Cardiac fibroblast (primary cell): ENCODE results near the gene ANKS6.
A peak's percentile ranks its signal among the peaks of the same experiment; 100 is the strongest.

Source experiments
- DNase-seq, 2 donors: peaks; one replicate each; pipeline versions ENCODE4 v3.0.0 to v3.0.0-alpha.2; 2010; ENCODE audit warnings: low read depth in 2 of 2
- H3K4me3 ChIP-seq, 2 donors: replicated peaks in 1 of 2; 1 replicate in 1 of 2; 2 replicates in 1 of 2; pipeline ENCODE4 v1.5.1; 2011; ENCODE audit warnings: low read depth in 2 of 2, low read length in 2 of 2, mild to moderate bottlenecking in 2 of 2, moderate library complexity in 1 of 2
- TF ChIP-seq, protein P1 (sequence below): IDR thresholded peaks from one replicate; pipeline ENCODE4 v1.5.1; 2011; ENCODE audit warnings: low read depth, mild to moderate bottlenecking, low read length, inconsistent platforms

Gene ANKS6

GRCh38 chr9:98766586-98766985, 29.8 kb downstream of the ANKS6 start:
- no peak overlapping the region for H3K4me3 ChIP-seq
- peak; percentile 12 to 42 for DNase-seq
- TF ChIP-seq, protein P1, sequence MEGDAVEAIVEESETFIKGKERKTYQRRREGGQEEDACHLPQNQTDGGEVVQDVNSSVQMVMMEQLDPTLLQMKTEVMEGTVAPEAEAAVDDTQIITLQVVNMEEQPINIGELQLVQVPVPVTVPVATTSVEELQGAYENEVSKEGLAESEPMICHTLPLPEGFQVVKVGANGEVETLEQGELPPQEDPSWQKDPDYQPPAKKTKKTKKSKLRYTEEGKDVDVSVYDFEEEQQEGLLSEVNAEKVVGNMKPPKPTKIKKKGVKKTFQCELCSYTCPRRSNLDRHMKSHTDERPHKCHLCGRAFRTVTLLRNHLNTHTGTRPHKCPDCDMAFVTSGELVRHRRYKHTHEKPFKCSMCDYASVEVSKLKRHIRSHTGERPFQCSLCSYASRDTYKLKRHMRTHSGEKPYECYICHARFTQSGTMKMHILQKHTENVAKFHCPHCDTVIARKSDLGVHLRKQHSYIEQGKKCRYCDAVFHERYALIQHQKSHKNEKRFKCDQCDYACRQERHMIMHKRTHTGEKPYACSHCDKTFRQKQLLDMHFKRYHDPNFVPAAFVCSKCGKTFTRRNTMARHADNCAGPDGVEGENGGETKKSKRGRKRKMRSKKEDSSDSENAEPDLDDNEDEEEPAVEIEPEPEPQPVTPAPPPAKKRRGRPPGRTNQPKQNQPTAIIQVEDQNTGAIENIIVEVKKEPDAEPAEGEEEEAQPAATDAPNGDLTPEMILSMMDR: no peak

DNA sequence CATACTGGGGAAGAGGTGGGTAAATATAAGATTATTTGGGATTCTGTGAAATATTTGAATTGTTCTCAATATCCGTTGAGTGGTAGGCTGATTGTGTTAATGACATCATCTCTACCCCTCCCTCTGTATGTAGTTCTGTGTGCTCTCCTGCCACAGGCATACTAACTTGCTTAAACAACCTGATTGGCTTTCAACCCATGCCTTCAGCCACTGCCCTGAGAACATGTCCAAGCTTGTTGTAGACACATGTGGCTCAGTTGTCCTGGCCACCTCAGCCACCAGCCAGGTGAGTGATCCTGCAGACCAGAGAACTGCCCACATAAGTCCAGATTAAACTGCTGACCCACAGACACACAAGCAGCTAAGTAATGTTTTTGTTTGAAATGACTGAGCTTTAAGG, 31.1 kb downstream of the ANKS6 start:
- no peak overlapping the region for H3K4me3 ChIP-seq
- TF ChIP-seq, protein P1: no peak
- DNase-seq: no peak

GRCh38 chr9:98763986-98764745, 32.2 kb downstream of the ANKS6 start:
- TF ChIP-seq, protein P1: no peak
- DNase-seq: no peak
- no peak overlapping the region for H3K4me3 ChIP-seq

GRCh38 chr9:98760231-98760630, 36.1 kb downstream of the ANKS6 start:
- no peak for DNase-seq
- TF ChIP-seq, protein P1: no peak
- no peak overlapping the region for H3K4me3 ChIP-seq

- no peak overlapping the region for H3K4me3 ChIP-seq
- no peak for DNase-seq
- TF ChIP-seq, protein P1: peak; percentile 1
Observed at GRCh38 chr9:98755006-98755618, 41.2 kb downstream of the ANKS6 start.

GRCh38 chr9:98751210-98751609, 45.1 kb downstream of the ANKS6 start:
- H3K4me3 ChIP-seq: no peak overlapping the region
- no peak for DNase-seq
- TF ChIP-seq, protein P1: no peak
